HG03045 (cell line): ENCODE results near the gene UTRN.
A peak's percentile ranks its signal among the peaks of the same experiment; 100 is the strongest.

Experiments used
- ATAC-seq: cut with Tn5 transposase; IDR thresholded peaks from one replicate; pipeline ENCODE4 v1.9.1; 2021; ENCODE audit warnings: mild to moderate bottlenecking, moderate library complexity; ENCODE audit not compliant: unreplicated experiment

The UTRN gene

GRCh38 chr6:144284783-144285547, at the start of gene UTRN:
UTRN (plus strand) TSS chr6:144285335; CDS start chr6:144291829, 6,494 bp downstream.
- ATAC-seq, result peak; percentile 57

GRCh38 chr6:144244688-144245087, 40.4 kb upstream of the UTRN start:
- no peak for ATAC-seq

DNA sequence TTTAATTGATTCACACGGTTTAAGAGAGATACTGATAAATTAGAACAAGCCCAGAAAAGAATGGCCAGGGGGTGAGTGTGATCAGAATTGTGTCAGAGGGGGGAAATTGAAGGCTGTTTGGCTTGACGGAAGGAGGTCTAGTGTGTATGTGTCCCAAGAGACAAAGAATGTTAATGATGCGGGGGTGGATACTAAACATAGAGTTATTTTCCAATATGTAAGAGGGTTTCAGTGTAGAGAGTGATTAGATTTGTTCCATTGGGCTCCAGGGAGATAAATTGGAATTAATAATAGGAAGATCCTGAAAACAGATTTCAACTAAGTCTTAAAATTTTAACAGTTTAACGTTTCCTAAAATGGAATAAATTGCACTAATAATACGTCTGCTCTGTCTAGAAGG, 38.1 kb upstream of the UTRN start:
- ATAC-seq, result no peak

- ATAC-seq, result no peak
These were observed 37.1 kb upstream of the UTRN start for GRCh38 chr6:144248003-144248402.

- no peak for ATAC-seq
These were observed 36.4 kb upstream of the UTRN start for GRCh38 chr6:144248476-144249301.

GRCh38 chr6:144250276-144250675, 34.9 kb upstream of the UTRN start:
- no peak for ATAC-seq

GRCh38 chr6:144252259-144252658, 32.9 kb upstream of the UTRN start:
- no peak for ATAC-seq

DNA sequence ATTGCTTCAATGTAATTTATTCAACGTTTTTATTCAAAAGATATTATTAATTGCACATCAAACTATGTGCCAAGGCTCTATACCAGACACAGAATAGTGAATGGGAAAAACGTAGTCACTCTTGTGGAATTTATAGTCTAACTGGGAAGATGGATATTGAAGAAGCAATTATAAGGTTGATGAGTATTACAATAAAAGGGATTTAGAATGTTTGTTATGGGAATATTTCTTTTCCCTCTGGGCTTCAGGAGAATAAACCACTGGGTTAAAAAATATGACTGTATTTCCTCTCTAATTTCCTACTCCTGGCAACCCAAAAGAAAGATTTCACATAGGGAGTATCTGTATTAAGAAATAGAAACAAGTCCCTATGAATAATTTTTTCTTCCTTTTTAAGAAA, 25.1 kb upstream of the UTRN start:
- no peak for ATAC-seq

- no peak for ATAC-seq
These were observed 22.4 kb upstream of the UTRN start for GRCh38 chr6:144262470-144263369.

DNA sequence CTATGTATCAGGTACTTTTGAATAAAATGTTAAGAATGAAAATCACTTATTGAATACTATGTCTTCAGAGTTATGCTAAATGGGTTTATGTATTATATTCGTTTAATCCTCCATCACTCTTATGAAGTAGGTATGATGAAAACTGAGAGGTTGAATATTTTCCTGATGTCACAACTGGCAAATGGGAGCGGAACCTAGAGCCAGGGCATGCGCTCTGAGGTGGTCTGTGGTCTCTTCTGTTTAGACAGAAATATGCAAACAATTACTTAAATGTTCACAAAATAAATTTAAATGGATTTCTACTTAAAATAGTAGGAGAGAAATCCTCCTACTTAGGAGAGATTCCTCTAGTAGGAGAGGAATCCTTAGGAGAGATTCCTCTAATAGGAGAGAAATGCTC, 21.3 kb upstream of the UTRN start:
- ATAC-seq, result no peak

DNA sequence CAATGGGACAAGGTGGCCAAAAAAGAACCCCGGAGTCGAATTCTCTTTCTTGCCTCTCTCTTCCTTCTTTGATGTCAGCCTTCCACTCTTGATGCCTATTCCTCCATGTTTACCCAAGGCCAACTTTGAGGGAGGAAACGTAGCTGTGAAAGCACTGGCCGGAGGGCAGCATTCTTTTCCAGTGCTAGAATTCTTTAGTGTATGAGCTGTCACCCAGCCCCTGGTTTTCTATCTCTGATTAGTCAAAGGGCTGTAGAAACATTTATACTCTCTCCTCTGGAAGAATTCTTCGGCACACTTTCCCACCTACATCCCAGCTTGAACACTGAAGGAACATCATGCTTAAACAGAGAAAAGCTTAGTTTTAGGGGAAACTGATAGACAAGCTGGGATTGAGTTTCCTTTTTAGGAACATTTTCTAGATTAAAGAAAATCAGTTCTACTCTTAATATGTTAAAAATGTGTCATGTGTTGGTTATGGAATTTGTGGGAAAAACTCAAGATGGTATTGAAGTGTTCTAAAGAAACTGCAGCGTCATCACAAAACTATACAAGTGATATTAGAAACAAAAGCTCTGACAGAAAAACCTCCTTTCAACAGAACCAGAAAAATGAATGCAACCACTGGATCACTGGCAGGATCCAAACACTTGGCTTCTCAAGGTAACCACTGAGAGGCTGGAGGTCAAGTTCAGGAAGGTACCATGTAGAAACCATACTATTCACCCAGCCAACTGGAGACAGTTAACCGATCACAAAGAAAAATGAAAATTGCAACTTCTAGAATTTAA, 20.7 kb upstream of the UTRN start:
- ATAC-seq, result no peak

- no peak for ATAC-seq
These were observed 20.1 kb upstream of the UTRN start for GRCh38 chr6:144265061-144265357.

GRCh38 chr6:144265390-144265789, 19.7 kb upstream of the UTRN start:
- ATAC-seq, result no peak

- ATAC-seq, result no peak
These were observed 19.0 kb upstream of the UTRN start for GRCh38 chr6:144266091-144266649.

- ATAC-seq, result no peak
These were observed 16.3 kb upstream of the UTRN start for GRCh38 chr6:144268794-144269349.

GRCh38 chr6:144277174-144277573, 8.0 kb upstream of the UTRN start:
- ATAC-seq, result no peak

GRCh38 chr6:144277605-144278227, 7.4 kb upstream of the UTRN start:
- ATAC-seq, result no peak

DNA sequence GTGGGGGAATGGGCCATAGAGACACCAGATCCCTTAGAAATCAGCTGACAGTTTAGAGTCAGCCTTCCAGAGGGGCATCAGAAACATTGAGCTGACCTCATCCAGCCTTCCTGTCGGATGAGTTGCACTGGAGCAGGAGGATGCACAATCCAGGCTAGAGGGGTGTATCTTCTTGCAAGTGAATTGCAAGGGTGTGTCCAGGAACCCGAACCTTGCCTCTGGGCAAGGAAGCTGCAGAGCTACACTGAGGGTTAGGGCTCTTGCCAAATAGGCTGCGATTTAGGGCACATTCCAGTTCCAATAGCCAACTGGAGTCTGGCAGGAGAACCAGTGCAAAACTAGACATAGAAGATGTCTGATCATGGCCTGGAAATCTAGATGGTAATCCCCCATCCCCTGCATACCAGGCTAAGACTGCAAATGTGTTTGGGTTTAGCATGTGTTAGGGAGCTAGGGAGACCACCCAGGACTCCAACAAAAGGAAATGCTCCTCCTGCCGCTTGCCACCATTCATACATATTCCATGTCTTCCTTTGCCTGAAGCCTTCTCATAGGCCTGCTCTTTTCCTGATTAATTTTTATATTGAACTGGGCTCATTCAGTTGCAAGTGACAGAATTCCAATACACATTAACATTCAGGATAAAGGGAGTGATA, 6.3 kb upstream of the UTRN start:
- no peak for ATAC-seq
